ELR (cell line): ENCODE measurements around the gene NRXN2.

Experiments
- DNase-seq: peaks from one replicate; pipeline ENCODE4 v3.0.0-alpha.2; 2015; ENCODE audit warnings: low read depth

The NRXN2 gene

GRCh38 chr11:64649291-64649697, 73.7 kb downstream of the NRXN2 start:
- peak; percentile 39 for DNase-seq

GRCh38 chr11:64648551-64648950, 74.4 kb downstream of the NRXN2 start:
- DNase-seq, result no peak

GRCh38 chr11:64647019-64647779, 75.8 kb downstream of the NRXN2 start:
- DNase-seq, result no peak

GRCh38 chr11:64644647-64645275, 78.2 kb downstream of the NRXN2 start:
- DNase-seq, result peak; percentile 28

- no peak for DNase-seq
These were observed 78.9 kb downstream of the NRXN2 start for GRCh38 chr11:64643920-64644646.

GRCh38 chr11:64643256-64643881, 79.6 kb downstream of the NRXN2 start:
- no peak for DNase-seq

- DNase-seq, result no peak
These were observed 80.1 kb downstream of the NRXN2 start for GRCh38 chr11:64642871-64643255.

- no peak for DNase-seq
These were observed 80.6 kb downstream of the NRXN2 start for GRCh38 chr11:64642418-64642735.

GRCh38 chr11:64641596-64642417, 81.2 kb downstream of the NRXN2 start:
- no peak for DNase-seq

- DNase-seq, result no peak
These were observed 83.1 kb downstream of the NRXN2 start for GRCh38 chr11:64639885-64640284.

- DNase-seq, result no peak
These were observed 84.2 kb downstream of the NRXN2 start for GRCh38 chr11:64638829-64639228.

GRCh38 chr11:64638018-64638665, 84.9 kb downstream of the NRXN2 start:
- DNase-seq, result no peak

- no peak for DNase-seq
These were observed 85.5 kb downstream of the NRXN2 start for GRCh38 chr11:64637334-64638017.

GRCh38 chr11:64633555-64634159, 89.3 kb downstream of the NRXN2 start:
- no peak for DNase-seq

- no peak for DNase-seq
These were observed 90.3 kb downstream of the NRXN2 start for GRCh38 chr11:64632654-64633053.

- DNase-seq, result no peak
These were observed 90.8 kb downstream of the NRXN2 start for GRCh38 chr11:64632237-64632636.

GRCh38 chr11:64631675-64632074, 91.3 kb downstream of the NRXN2 start:
- DNase-seq, result no peak

- DNase-seq, result peak; percentile 27
These were observed 93.0 kb downstream of the NRXN2 start for GRCh38 chr11:64629796-64630562.

GRCh38 chr11:64629103-64629502, 93.9 kb downstream of the NRXN2 start:
- no peak for DNase-seq

- no peak for DNase-seq
These were observed 94.4 kb downstream of the NRXN2 start for GRCh38 chr11:64628596-64628995.
